IMR-90 (cell line): ENCODE results near the gene NTM. TPM values are rescaled to one million over a fixed set of nuclear protein-coding genes. Genes with fewer than 3 reads are reported as not detected.

ENCODE experiments used
- ATAC-seq: fragments of 200-7000 bp; cut with Tn5 transposase; 2 replicates; pipeline ENCODE4 v1.9.1; 2020; ENCODE audit warnings: low read depth, mild to moderate bottlenecking, moderate library complexity
- BruUV-seq: library from RNA; stranded (reverse); fragments of 400-500 nt; replicated peaks from 2 replicates; lab custom pipeline; 2021; lab: Mats Ljungman, UMichigan
- CTCF ChIA-PET: fragments of 300-600 bp; formaldehyde crosslinking; extraction: SDS; loops from one replicate; lab custom pipeline; 2021; ENCODE audit warnings: antibody characterized with exemption; lab: Yijun Ruan, JAX
- POLR2A ChIA-PET: fragments of 300-600 bp; sonication (Branson Sonifier 250); formaldehyde crosslinking; loops from one replicate; lab custom pipeline; 2022; ENCODE audit warnings: antibody characterized with exemption; ENCODE audit not compliant: unreplicated experiment; lab: Charles Lee
- DNase-seq: peaks from one replicate; pipeline ENCODE4 v3.0.0; 2013
- H2AFZ ChIP-seq: replicated peaks from 2 replicates; pipeline ENCODE3; 2013; ENCODE audit warnings: low read length, mild to moderate bottlenecking; ENCODE audit not compliant: poor library complexity
- H2AK5ac ChIP-seq: 2 replicates; pipeline ENCODE4 v1.6.1; 2013; ENCODE audit warnings: low read depth, low read length, inconsistent platforms
- H2AK9ac ChIP-seq: replicated peaks from 2 replicates; pipeline ENCODE3; 2013; ENCODE audit warnings: mild to moderate bottlenecking, low read depth, low read length, moderate library complexity; ENCODE audit not compliant: poor library complexity
- H2BK120ac ChIP-seq: 2 replicates; pipeline ENCODE4 v1.6.1; 2013; ENCODE audit warnings: low read depth, low read length, inconsistent platforms
- H2BK15ac ChIP-seq: 3 replicates; pipeline ENCODE4 v1.6.1; 2013; ENCODE audit warnings: low read depth, low read length, inconsistent platforms
- H2BK20ac ChIP-seq: 2 replicates; pipeline ENCODE4 v1.6.1; 2013; ENCODE audit warnings: low read depth, mild to moderate bottlenecking, inconsistent platforms, low read length, moderate library complexity
- H2BK5ac ChIP-seq: 2 replicates; pipeline ENCODE4 v1.6.1; 2013; ENCODE audit warnings: mild to moderate bottlenecking, low read depth, low read length, inconsistent platforms; ENCODE audit not compliant: poor library complexity, severe bottlenecking
- H3K14ac ChIP-seq: replicated peaks from 2 replicates; pipeline ENCODE4 v1.6.1; 2013; ENCODE audit warnings: low read depth, low read length, inconsistent platforms
- H3K18ac ChIP-seq: 2 replicates; pipeline ENCODE4 v1.6.1; 2013; ENCODE audit warnings: low read depth, low read length, control low read depth
- H3K23ac ChIP-seq: 2 replicates; pipeline ENCODE4 v1.6.1; 2013; ENCODE audit warnings: low read depth, low read length, inconsistent platforms
- H3K27ac ChIP-seq: 2 replicates; pipeline ENCODE4 v1.5.1; 2013; ENCODE audit warnings: mild to moderate bottlenecking, control low read depth, low read length; ENCODE audit not compliant: insufficient read depth
- H3K27me3 ChIP-seq: 2 replicates; pipeline ENCODE4 v1.6.1; 2013; ENCODE audit warnings: low read length; ENCODE audit not compliant: control insufficient read depth, insufficient read depth
- H3K36me3 ChIP-seq: 2 replicates; pipeline ENCODE4 v1.6.1; 2013; ENCODE audit warnings: low read length, mixed read lengths; ENCODE audit not compliant: control insufficient read depth, insufficient read depth
- H3K4ac ChIP-seq: 2 replicates; pipeline ENCODE4 v1.6.1; 2013; ENCODE audit warnings: low read depth, low read length, inconsistent platforms
- H3K4me1 ChIP-seq: 2 replicates; pipeline ENCODE4 v1.6.1; 2013; ENCODE audit warnings: low read length, mixed read lengths; ENCODE audit not compliant: control insufficient read depth, insufficient read depth
- H3K4me2 ChIP-seq: 2 replicates; pipeline ENCODE4 v1.6.1; 2013; ENCODE audit warnings: low read depth, mild to moderate bottlenecking, control low read depth, low read length, moderate library complexity
- H3K4me3 ChIP-seq: 2 replicates; pipeline ENCODE4 v1.5.1; 2013; ENCODE audit warnings: low read depth, mild to moderate bottlenecking, control low read depth, low read length, moderate library complexity; ENCODE audit not compliant: insufficient read depth
- H3K56ac ChIP-seq: 2 replicates; pipeline ENCODE4 v1.6.1; 2013; ENCODE audit warnings: low read length, inconsistent platforms; ENCODE audit not compliant: insufficient read depth; ENCODE audit errors: extremely low read depth
- H3K79me1 ChIP-seq, 2 experiments: 2 replicates each; pipeline ENCODE4 v1.6.1; 2013; ENCODE audit warnings: low read length in 2 of 2, inconsistent platforms in 1 of 2, low read depth in 1 of 2
- H3K9ac ChIP-seq: 2 replicates; pipeline ENCODE4 v1.6.1; 2013; ENCODE audit warnings: low read depth, low read length, control low read depth
- H3K9me1 ChIP-seq: 2 replicates; pipeline ENCODE4 v1.6.1; 2013; ENCODE audit warnings: low read length, inconsistent platforms; ENCODE audit not compliant: insufficient read depth
- H3K9me3 ChIP-seq: 2 replicates; pipeline ENCODE4 v1.6.1; 2013; ENCODE audit warnings: low read length; ENCODE audit not compliant: control insufficient read depth, insufficient read depth
- H4K20me1 ChIP-seq: 2 replicates; pipeline ENCODE4 v1.6.1; 2013; ENCODE audit warnings: low read length, inconsistent platforms; ENCODE audit not compliant: insufficient read depth
- H4K5ac ChIP-seq: 2 replicates; pipeline ENCODE4 v1.6.1; 2013; ENCODE audit warnings: mild to moderate bottlenecking, low read depth, low read length, control low read depth
- H4K8ac ChIP-seq, 2 experiments: 2 replicates each; pipeline ENCODE4 v1.6.1; 2013; ENCODE audit warnings: low read depth in 2 of 2, low read length in 2 of 2, control low read depth in 1 of 2, inconsistent platforms in 1 of 2
- H4K91ac ChIP-seq: 2 replicates; pipeline ENCODE4 v1.6.1; 2013; ENCODE audit warnings: low read depth, low read length, inconsistent platforms; ENCODE audit not compliant: insufficient read depth
- BHLHE40 ChIP-seq: fragments of 150-350 bp; IDR thresholded peaks from 2 replicates; pipeline ENCODE4 v1.6.1; 2016; ENCODE audit warnings: mild to moderate bottlenecking, low read depth, low read length
- CEBPB ChIP-seq: IDR thresholded peaks from 2 replicates; pipeline ENCODE4 v1.6.1; 2012; ENCODE audit warnings: low read depth, low read length, improper control_type of control experiment
- CHD1 ChIP-seq: IDR thresholded peaks from 2 replicates; pipeline ENCODE4 v1.6.1; 2012; ENCODE audit warnings: low read depth, low read length, improper control_type of control experiment
- CTCF ChIP-seq: conservative IDR thresholded peaks from 2 replicates; pipeline ENCODE4 v1.5.1; 2012; ENCODE audit warnings: mild to moderate bottlenecking, low read depth, low read length, improper control_type of control experiment
- ELK1 ChIP-seq: fragments of 150-350 bp; IDR thresholded peaks from 2 replicates; pipeline ENCODE4 v1.6.1; 2016; ENCODE audit warnings: low read depth, mild to moderate bottlenecking, low read length, moderate library complexity, borderline replicate concordance
- FOS ChIP-seq: fragments of 150-350 bp; IDR thresholded peaks from 2 replicates; pipeline ENCODE4 v1.6.1; 2016; ENCODE audit warnings: low read depth, low read length
- MAFK ChIP-seq: IDR thresholded peaks from 2 replicates; pipeline ENCODE4 v1.6.1; 2012; ENCODE audit warnings: low read depth, low read length, improper control_type of control experiment
- MAZ ChIP-seq: IDR thresholded peaks from 2 replicates; pipeline ENCODE4 v1.6.1; 2012; ENCODE audit warnings: low read depth, mild to moderate bottlenecking, low read length, improper control_type of control experiment, moderate library complexity, borderline replicate concordance
- MXI1 ChIP-seq: IDR thresholded peaks from 2 replicates; pipeline ENCODE4 v1.6.1; 2012; ENCODE audit warnings: low read depth, mild to moderate bottlenecking, low read length, moderate library complexity, borderline replicate concordance
- NFE2L2 ChIP-seq: fragments of 150-350 bp; IDR thresholded peaks from 2 replicates; pipeline ENCODE4 v1.6.1; 2016; ENCODE audit warnings: low read depth, mild to moderate bottlenecking, low read length
- POLR2A ChIP-seq: IDR thresholded peaks from 2 replicates; pipeline ENCODE4 v1.6.1; 2012; ENCODE audit warnings: mild to moderate bottlenecking, low read depth, low read length
- RAD21 ChIP-seq: IDR thresholded peaks from 2 replicates; pipeline ENCODE4 v1.6.1; 2012; ENCODE audit warnings: low read length, improper control_type of control experiment
- RCOR1 ChIP-seq: IDR thresholded peaks from 2 replicates; pipeline ENCODE4 v1.6.1; 2012; ENCODE audit warnings: mild to moderate bottlenecking, low read length, improper control_type of control experiment; ENCODE audit not compliant: insufficient replicate concordance
- RFX5 ChIP-seq: IDR thresholded peaks from 2 replicates; pipeline ENCODE4 v1.8.0; 2012; ENCODE audit warnings: low read depth, mild to moderate bottlenecking, low read length, moderate library complexity
- SMC3 ChIP-seq: fragments of 150-350 bp; IDR thresholded peaks from 2 replicates; pipeline ENCODE4 v1.6.1; 2016; ENCODE audit warnings: low read depth, mild to moderate bottlenecking, antibody characterized with exemption, low read length, moderate library complexity
- USF2 ChIP-seq: fragments of 150-350 bp; IDR thresholded peaks from 2 replicates; pipeline ENCODE4 v1.6.1; 2017; ENCODE audit warnings: mild to moderate bottlenecking, antibody characterized with exemption, low read length, low read depth
- WGBS, 2 experiments: methylation state at CpG; one replicate each; pipeline versions ENCODE4 v1.1.5 to v1.1.7; 2013; ENCODE audit warnings: missing lambda C conversion rate in 2 of 2; ENCODE audit not compliant: insufficient read length in 1 of 2; ENCODE audit errors: extremely low coverage in 2 of 2; 5-methylcytosine and 5-hydroxymethylcytosine counted together
- dilution Hi-C: fragments of 300-500 bp; cut with HindIII; formaldehyde crosslinking; loops from one replicate; pipeline ENCODE4 v1.14.3; 2018; ENCODE audit warnings: low sequenced_read_pairs; ENCODE audit not compliant: unreplicated experiment
- in situ Hi-C: fragments of 300-500 bp; cut with MboI; formaldehyde crosslinking; loops from 3 replicates; pipeline ENCODE4 v1.14.3; 2019; ENCODE audit warnings: low sequenced_read_pairs, inconsistent platforms, mixed read lengths
- intact Hi-C: fragments of 100-400 bp; cut with micrococcal nuclease; formaldehyde crosslinking; loops from 2 replicates; pipeline ENCODE4 v1.10.0; 2022
- polyA plus RNA-seq, 3 experiments: library from polyadenylated mRNA; depleted of rRNA; stranded (reverse); fragments of >200 nt; gene quantifications; 2 replicates each; pipeline ENCODE4 v1.2.3, GENCODE V29; 2012; ENCODE audit warnings: low replicate concordance in 1 of 3
- total RNA-seq: library from RNA; depleted of rRNA; stranded (reverse); fragments of >200 nt; gene quantifications from 2 replicates; pipeline ENCODE4 v1.2.3, GENCODE V29; 2012

The NTM gene
- total and polyA plus RNA-seq, 2 of the 4 experiments (the other 2 are of a cell fraction) = 19.5 to 25.5 TPM

GRCh38 chr11:131787119-131787518 lies 416.7 kb downstream of the NTM start:
- Histone ChIP-seq H2BK5ac (no peak overlapping the region), H3K23ac (no peak overlapping the region), H3K27ac (no peak overlapping the region), H4K91ac (no peak overlapping the region), H2BK20ac (no peak overlapping the region), H3K27me3 (peaks cover 21% of the 10 kb centered on the region), H3K14ac (no peak overlapping the region), H3K56ac (no peak overlapping the region), H3K9me3 (peaks cover 2% of the 10 kb centered on the region; the same call in 1 of the 2 replicates), H3K4me2 (no peak overlapping the region), H3K4me3 (no peak overlapping the region), H3K4me1 (no peaks in the 10 kb centered on the region), H2BK15ac (no peak overlapping the region), H3K18ac (no peak overlapping the region), H3K79me1 (no peaks in the 10 kb centered on the region), H3K9ac (no peak overlapping the region), H3K36me3 (no peaks in the 10 kb centered on the region), H4K5ac (no peak overlapping the region), H3K4ac (no peak overlapping the region), H4K8ac (no peak overlapping the region), H2AK9ac (no peak overlapping the region), H2AK5ac (no peak overlapping the region), H2BK120ac (no peak overlapping the region), H2AFZ (no peak overlapping the region), H3K9me1 (no peaks in the 10 kb centered on the region), H4K20me1 (no peaks in the 10 kb centered on the region)
- ChIA-PET CTCF (interaction anchor here (1.0 kb wide), 1 partner anchor 1277 kb away, joined by 3 read pairs; no protein-coding TSS in a partner anchor), POLR2A (no interaction called here)
- WGBS, 2 experiments = no CpG with 5 or more reads among the region's 3 CpGs
- intact Hi-C loops (no loop called here), dilution Hi-C loops (no loop called here), in situ Hi-C loops (no loop called here)
- no peak for ATAC-seq
- no TSS peak for BruUV-seq
- DNase-seq = no peak
- TF ChIP-seq MAFK (no peak), NFE2L2 (no peak), FOS (no peak), RFX5 (no peak), ELK1 (no peak), MAZ (no peak), MXI1 (no peak), SMC3 (no peak), CHD1 (no peak), USF2 (no peak), CTCF (no peak), CEBPB (no peak), BHLHE40 (no peak), POLR2A (no peak), RCOR1 (no peak), RAD21 (no peak)
